Measurements from ENCODE around the gene FERMT2. TPM values are rescaled to one million over a fixed set of nuclear protein-coding genes. Genes with fewer than 3 reads are reported as not detected.
A peak's percentile ranks its signal among the peaks of the same experiment; 100 is the strongest.

FERMT2 gene
- total RNA-seq, 6 donors from 2014 or later: 34.6 to 121 (median 72.3) TPM

GRCh38 chr14:52961060-52961639 is 10.3 kb upstream of the FERMT2 start:
- peak; percentile 53 to 69 for DNase-seq
- no peak overlapping the region for H3K4me3 ChIP-seq
- ATAC-seq (ENCODE audit: low FRiP score in 2 of 2): peak; percentile 83 to 85
- no peaks in the 10 kb centered on the region for H3K27me3 ChIP-seq
- no peaks in the 10 kb centered on the region for H3K9me3 ChIP-seq
- no peaks in the 10 kb centered on the region for H3K36me3 ChIP-seq
- 73 to 97% methylated on average over 3 to 4 of the region's 4 CpGs for WGBS, 2 donors
- H3K4me1 ChIP-seq: peaks cover 7 to 15% (median 10%) of the 10 kb centered on the region in 4 donors
- TF ChIP-seq POLR2A (IDR thresholded peaks at IDR 0.05) (no peak), CTCF (IDR thresholded peaks at IDR 0.05) (peak; percentile 50 to 78 (median 68)), EP300 (IDR thresholded peaks at IDR 0.05) (no peak)
- H3K27ac ChIP-seq: peak overlapping the region; percentile 42 to 64 (median 57)

- WGBS, 2 donors: 43 to 44% methylated on average over 3 of the region's 3 CpGs
- peak in 1 of 2 donors; percentile 28 for DNase-seq
- TF ChIP-seq POLR2A (IDR thresholded peaks at IDR 0.05): no peak
- TF ChIP-seq EP300 (IDR thresholded peaks at IDR 0.05): no peak
- peak in 1 of 2 donors; percentile 20 for TF ChIP-seq POLR2AphosphoS5 (IDR thresholded peaks at IDR 0.05)
- TF ChIP-seq CTCF (IDR thresholded peaks at IDR 0.05): no peak
Measured at GRCh38 chr14:52960627-52961026, 9.8 kb upstream of the FERMT2 start.

GRCh38 chr14:52954346-52955214 is 3.7 kb upstream of the FERMT2 start:
- H3K4me3 ChIP-seq: no peak overlapping the region
- no peak overlapping the region for H3K27ac ChIP-seq
- ATAC-seq (ENCODE audit: low FRiP score in 2 of 2) (no peak), DNase-seq (no peak)
- H3K27me3 ChIP-seq: no peaks in the 10 kb centered on the region
- TF ChIP-seq EP300 (IDR thresholded peaks at IDR 0.05): no peak
- TF ChIP-seq POLR2A (IDR thresholded peaks at IDR 0.05): no peak
- TF ChIP-seq CTCF (IDR thresholded peaks at IDR 0.05): no peak
- no peak for TF ChIP-seq POLR2AphosphoS5 (IDR thresholded peaks at IDR 0.05)
- H3K36me3 ChIP-seq: no peaks in the 10 kb centered on the region
- no peaks in the 10 kb centered on the region for H3K9me3 ChIP-seq
- H3K4me1 ChIP-seq: peaks cover 6 to 14% (median 8%) of the 10 kb centered on the region in 4 donors
- WGBS, 2 donors: 84 to 91% methylated on average over 6 of the region's 6 CpGs

More at GRCh38 chr14:52960627-52961026, 9.8 kb upstream of the FERMT2 start:
- Histone ChIP-seq H3K4me3 (no peak overlapping the region), H3K27me3 (no peaks in the 10 kb centered on the region), H3K4me1 (peaks cover 7 to 15% (median 10%) of the 10 kb centered on the region in 4 donors), H3K27ac (peak overlapping the region; percentile 42 to 64 (median 57)), H3K36me3 (no peaks in the 10 kb centered on the region), H3K9me3 (no peaks in the 10 kb centered on the region)
- peak in 1 of 2 donors; percentile 34 for ATAC-seq (ENCODE audit: low FRiP score in 2 of 2)

- 3 to 6% methylated on average over 15 of the region's 15 CpGs for WGBS, 2 donors
- Histone ChIP-seq H3K4me3 (peak overlapping the region; percentile 23 to 85 (median 78)), H3K9me3 (no peaks in the 10 kb centered on the region), H3K36me3 (peaks cover 0 to 6% (median 0%) of the 10 kb centered on the region in 4 donors), H3K4me1 (peaks cover 14 to 30% (median 20%) of the 10 kb centered on the region in 4 donors), H3K27ac (peak overlapping the region; percentile 88 to 98 (median 96)), H3K27me3 (no peaks in the 10 kb centered on the region)
- peak in 1 of 2 donors; percentile 49 for DNase-seq
- ATAC-seq (ENCODE audit: low FRiP score in 2 of 2): peak; percentile 56 to 75
- peak in 5 of 6 experiments; percentile 11 to 43 (median 23) for TF ChIP-seq CTCF (IDR thresholded peaks at IDR 0.05)
- TF ChIP-seq POLR2A (IDR thresholded peaks at IDR 0.05): no peak
- no peak for TF ChIP-seq POLR2AphosphoS5 (IDR thresholded peaks at IDR 0.05)
- TF ChIP-seq EP300 (IDR thresholded peaks at IDR 0.05): no peak
Measured at GRCh38 chr14:52951681-52952554, 1.1 kb upstream of the FERMT2 start.
